ENCODE results near the gene PRIM2.
"Not testable (repeated sequence)": the region's sequence is repeated elsewhere in the genome, so short reads cannot be mapped to it uniquely, and the experiment has no call there.

GRCh38 chr6:57572119-57572518 is 254.7 kb downstream of the PRIM2 start:
- TF ChIP-seq POLR2A (IDR thresholded peaks at IDR 0.05; ENCODE audit: low read depth); POLR2AphosphoS5 (IDR thresholded peaks at IDR 0.05): not testable (repeated sequence)
- TF ChIP-seq, protein P1, sequence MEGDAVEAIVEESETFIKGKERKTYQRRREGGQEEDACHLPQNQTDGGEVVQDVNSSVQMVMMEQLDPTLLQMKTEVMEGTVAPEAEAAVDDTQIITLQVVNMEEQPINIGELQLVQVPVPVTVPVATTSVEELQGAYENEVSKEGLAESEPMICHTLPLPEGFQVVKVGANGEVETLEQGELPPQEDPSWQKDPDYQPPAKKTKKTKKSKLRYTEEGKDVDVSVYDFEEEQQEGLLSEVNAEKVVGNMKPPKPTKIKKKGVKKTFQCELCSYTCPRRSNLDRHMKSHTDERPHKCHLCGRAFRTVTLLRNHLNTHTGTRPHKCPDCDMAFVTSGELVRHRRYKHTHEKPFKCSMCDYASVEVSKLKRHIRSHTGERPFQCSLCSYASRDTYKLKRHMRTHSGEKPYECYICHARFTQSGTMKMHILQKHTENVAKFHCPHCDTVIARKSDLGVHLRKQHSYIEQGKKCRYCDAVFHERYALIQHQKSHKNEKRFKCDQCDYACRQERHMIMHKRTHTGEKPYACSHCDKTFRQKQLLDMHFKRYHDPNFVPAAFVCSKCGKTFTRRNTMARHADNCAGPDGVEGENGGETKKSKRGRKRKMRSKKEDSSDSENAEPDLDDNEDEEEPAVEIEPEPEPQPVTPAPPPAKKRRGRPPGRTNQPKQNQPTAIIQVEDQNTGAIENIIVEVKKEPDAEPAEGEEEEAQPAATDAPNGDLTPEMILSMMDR (IDR thresholded peaks at IDR 0.05): not testable (repeated sequence)

All from esophagus muscularis mucosa (tissue), 3 donors.